Dedifferentiated amniotic fluid mesenchymal stem cell (primary cell): ENCODE measurements around the gene CCDC78.

Experiments used
- DNase-seq: peaks from one replicate; pipeline ENCODE4 v3.0.0-alpha.2; 2016; ENCODE audit errors: extremely low spot score

The CCDC78 gene

DNA sequence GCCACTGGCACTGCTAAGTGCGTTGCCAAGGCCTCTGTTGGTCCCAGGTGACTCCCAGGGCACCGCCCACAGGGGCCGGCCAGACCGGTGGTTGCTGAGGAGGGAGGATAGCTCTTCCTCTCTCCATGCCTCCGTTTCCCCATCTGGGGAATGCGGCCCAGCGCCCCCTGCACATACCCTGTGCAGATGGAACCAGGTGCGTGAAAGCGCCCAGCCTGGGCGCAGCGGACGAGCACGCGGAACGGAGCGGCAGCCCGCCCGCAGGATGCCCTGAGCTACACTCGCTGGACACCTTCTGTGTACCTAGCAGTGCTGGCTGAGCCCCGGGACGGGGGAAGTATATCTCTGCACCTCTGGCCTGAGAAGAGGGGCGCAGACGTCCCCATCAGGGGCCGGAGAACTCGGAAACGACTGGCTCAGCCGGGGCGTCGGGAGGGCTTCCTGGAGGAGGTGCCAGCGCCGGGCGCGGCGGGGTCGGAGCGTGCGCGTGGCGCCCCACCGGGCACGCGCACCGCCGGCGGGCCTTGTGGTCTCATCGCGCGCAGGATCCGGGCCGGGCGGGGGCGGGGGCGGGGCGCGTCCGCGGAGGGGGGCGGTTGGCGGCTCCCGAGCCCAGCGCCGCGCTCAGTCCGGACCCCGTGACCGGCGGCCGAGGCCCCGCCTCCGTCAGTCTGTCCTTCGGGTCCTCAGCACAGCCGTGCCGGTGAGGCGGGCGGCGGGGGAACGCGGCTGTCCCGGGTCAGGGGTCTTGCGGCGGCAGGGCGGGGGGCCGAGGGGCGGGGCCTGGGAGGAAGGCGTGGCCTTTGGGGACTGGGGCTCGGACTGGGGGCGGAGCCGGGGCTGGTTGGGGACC is at the start of gene CCDC78, which contains the start of gene HAGHL:
TSS of gene CCDC78 (minus strand) at position 6 of the 853 bp plus-strand sequence. CDS start 76 bp downstream, outside the sequence.
TSS of gene HAGHL (plus strand) at position 669 of the 853 bp plus-strand sequence. CDS start 404 bp downstream, outside the sequence.
- no peak for DNase-seq

DNA sequence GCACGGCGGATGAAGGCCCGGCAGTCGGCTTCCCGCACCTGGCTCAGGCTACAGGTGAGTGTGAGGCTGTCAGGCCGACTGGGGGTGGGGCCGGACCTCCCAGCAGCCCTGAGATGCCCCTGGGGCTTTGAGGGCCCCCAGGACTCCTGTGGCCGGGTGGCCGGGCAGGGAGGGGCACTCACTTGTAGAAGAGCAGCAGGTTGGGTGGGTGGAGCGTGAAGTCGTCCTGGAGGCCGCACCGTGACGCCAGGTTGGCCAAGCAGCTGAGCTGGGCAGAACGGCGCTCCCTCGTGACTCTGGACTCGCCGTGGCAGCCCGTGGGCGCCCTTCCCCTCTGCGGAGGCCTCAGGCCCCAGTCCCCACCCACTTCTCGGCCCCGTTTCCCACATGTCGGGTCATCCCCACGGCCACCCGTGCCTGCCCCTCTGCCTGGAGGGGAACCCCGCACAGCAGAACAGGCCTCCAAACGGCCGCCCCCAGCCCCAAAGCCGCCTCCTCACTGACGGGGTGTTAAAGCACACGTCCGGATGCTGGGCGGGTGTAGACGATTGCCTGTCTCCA is 49.1 kb upstream of the CCDC78 start:
- DNase-seq, result no peak

DNA sequence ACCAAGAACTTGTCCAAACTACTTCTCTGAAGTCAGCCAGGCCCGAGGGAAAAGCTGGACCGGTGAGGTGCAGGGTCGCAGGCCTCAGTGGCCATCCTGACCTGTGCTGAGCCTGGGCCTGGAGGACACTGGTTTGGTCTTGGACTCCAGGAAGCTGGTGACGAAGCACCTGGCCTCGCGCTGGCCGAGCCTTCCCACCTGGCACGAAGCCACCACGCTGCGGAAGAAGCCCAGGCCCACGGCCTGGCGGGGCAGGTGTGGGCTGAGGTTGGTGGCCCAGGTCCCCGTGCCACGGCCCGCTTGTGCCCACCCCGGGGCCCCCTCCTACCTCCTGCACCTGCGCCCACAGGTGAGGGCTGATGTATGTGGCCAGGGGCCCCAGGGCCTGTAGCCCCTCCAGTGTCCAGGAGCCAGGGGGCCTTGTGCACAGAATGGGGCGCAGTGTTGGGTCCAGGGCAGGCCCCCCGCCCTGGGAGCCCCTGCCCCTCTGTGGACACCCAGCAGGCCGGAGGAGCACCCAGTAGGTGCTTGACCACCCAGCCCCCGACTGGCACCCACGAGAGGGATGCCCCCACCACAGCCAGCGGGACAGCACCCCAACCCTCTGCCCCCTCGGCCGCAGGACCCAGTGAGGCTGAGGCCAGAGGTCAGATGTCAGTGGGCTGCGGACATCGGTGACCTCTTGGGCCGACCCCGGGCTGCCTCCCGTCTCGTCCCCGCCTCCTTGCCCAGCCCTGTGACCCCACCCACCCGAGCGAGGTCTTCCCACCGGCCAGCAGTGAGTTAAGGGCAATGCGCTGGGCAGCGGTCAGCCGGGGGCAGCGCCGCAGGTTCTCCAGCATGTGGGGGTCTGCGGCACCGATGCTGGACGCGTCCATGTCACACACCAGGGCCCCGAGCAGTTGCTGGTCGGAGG is 48.1 kb upstream of the CCDC78 start:
- no peak for DNase-seq

DNA sequence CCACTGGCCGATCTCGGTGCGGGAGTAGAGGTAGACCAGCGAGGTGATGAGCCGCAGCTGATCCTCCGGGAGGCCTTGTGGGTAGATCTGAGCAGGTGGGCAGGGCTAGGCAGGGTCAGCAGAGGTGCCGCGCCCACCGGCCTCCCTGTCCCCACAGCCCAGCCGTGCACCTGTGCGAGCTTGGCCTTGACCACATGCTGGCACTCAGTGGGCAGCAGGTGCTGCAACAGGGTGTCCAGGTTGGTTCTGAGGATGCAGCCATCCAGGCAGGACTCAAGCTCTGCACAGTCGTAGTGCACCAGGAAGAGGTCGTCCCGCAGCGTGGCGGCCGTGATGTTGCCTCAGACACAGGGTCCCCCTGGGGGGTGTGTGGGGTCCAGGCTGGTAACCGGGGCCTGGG is 46.7 kb upstream of the CCDC78 start:
- DNase-seq, result no peak

DNA sequence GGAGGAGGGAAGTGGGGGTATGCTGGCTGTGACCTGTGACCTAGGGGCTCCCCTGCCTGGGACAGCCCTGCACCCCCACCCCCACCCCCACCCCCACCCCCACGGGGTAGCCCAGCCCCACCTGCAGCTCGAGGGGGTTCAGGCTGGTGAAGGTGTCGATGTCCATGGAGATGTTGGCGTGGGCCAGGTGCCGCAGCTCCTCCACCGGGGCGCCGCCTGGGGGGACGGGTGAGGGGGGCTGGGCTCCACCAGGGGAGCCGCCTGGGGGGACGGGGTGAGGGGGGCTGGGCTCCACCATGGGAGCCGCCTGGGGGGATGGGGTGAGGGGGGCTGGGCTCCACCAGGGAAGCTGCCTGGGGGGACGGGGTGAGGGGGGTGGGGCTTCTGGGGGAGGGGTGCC is 44.2 kb upstream of the CCDC78 start:
- DNase-seq, result no peak

DNA sequence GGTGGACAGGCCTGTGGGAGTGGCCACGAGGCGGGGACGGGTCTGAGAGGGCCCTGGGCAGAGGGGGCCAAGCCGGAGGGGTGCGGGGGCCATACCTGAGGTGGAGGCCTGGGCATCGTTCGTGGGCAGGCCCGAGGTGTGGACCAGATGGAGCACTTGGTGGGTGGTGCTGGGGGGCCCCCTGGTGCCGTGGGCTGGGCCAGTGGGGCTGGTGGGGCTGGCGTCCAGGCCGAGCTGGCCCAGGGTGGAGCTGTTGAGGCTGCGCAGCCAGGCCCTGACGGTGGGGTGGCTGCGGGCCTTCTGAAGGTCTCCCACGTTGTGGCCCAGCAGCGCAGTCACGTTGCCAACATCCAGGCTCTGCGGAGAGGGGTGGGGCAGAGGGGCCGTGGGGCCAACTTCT is 43.7 kb upstream of the CCDC78 start:
- DNase-seq, result no peak

DNA sequence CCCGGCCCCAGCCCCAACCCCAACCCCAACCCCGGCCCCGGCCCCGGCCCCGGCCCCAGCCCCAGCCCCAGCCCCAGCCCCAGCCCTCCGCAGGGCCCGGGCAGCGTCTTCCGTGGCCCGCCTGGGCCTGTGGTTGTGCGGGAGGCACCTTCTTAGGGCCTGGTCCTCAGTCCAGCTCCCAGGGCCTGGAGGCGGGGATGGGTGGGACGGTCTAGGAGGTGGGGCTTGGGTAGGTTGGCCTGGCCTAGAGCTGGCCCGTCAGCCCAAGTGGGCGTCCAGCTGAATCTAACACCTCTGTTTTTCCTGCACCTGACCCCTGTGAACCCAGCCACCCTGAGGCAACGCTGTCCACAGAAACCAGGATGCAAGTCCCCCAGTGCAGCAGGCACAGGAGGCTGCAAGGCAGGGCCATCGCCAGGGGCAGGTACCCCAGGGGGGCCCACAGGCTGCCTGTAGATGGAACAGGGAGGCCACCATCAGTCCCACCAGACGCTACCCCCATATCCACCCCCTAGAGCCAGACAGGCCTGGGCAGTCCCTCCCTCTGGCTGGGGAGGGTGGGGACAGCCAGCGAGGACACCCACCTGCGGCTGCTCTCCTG is 43.0 kb upstream of the CCDC78 start:
- no peak for DNase-seq

DNA sequence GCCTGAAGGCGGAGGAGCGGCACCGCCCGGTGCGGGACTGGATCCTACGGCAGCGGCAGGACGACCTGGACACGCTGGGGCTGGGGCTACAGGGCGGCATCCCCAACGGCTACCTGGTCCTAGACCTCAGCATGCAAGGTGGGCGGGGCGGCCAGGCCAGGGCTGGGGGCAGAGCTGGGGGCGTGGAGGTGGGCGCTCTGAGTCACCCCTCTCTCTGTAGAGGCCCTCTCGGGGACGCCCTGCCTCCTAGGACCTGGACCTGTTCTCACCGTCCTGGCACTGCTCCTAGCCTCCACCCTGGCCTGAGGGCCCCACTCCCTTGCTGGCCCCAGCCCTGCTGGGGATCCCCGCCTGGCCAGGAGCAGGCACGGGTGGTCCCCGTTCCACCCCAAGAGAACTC is 42.2 kb upstream of the CCDC78 start:
- DNase-seq, result no peak

DNA sequence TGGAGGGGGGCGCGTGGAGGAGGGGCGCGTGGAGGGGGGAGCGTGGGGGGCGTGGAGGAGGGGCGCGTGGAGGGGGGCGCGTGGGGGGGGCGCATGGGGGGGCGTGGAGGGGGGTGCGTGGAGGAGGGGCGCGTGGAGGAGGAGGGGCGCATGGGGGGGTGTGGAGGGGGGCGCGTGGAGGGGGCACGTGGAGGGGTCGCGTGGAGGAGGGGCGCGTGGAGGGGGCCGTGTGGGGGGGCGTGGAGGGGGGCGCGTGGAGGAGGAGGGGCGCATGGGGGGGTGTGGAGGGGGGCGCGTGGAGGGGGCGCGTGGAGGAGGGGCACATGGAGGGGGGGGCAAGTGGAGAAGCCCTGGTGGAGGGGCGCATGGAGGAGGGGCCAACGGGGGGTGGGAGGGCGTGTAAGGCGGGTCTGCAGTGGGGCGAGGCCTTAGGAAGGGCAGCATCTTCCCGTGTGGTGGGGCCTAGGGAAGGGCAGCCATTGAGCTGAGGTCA is 41.5 kb upstream of the CCDC78 start:
- DNase-seq, result no peak

DNA sequence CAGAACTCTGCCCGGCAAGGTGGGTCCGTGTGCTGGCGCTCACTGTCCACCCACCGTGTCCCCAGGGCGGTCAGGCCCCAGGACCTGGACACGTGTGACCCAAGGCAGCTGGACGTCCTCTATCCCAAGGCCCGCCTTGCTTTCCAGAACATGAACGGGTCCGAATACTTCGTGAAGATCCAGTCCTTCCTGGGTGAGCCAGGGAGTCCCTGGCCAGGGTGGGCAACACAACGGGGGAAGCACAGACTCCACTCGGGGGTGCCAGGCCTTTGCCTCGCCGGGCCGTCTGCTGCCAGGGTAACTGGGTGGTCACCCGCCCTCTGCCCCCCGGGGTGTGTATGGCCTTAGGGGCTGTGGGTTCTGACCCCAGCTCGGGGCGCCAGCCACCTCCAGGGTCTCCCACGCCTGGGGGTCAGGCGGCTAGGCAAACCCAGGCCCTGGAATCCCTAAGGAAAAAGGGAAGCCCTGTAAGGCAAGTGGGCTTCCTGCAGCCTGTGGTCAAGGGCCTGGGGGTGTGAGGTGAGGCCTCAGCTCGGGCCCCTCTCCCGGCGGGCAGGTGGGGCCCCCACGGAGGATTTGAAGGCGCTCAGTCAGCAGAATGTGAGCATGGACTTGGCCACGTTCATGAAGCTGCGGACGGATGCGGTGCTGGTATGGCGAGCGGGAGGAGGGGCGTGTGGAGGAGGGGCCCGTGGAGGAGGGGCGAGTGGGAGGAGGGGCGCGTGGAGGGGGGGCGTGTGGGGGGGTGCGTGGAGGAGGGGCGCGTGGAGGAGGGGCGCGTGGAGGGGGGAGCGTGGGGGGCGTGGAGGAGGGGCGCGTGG is 40.8 kb upstream of the CCDC78 start:
- DNase-seq, result no peak

DNA sequence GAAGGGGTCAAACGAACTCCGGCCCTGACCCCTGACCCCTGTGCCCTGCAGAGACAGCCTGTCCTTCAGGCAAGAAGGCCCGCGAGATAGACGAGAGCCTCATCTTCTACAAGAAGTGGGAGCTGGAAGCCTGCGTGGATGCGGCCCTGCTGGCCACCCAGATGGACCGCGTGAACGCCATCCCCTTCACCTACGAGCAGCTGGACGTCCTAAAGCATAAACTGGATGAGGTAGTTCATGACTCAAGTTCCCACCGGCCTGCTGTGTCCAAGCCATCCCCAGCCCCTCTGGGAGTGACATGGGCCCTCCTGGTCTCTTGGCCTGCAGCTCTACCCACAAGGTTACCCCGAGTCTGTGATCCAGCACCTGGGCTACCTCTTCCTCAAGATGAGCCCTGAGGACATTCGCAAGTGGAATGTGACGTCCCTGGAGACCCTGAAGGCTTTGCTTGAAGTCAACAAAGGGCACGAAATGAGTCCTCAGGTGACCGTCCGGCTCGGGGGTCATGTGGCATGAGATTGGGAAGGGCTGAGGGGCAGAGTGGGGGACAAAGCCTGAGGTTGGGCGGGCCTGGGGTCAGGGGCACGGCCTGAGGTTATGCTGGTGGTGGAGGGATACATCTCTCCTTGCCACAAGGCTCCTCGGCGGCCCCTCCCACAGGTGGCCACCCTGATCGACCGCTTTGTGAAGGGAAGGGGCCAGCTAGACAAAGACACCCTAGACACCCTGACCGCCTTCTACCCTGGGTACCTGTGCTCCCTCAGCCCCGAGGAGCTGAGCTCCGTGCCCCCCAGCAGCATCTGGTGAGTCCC is 40.0 kb upstream of the CCDC78 start:
- DNase-seq, result no peak

DNA sequence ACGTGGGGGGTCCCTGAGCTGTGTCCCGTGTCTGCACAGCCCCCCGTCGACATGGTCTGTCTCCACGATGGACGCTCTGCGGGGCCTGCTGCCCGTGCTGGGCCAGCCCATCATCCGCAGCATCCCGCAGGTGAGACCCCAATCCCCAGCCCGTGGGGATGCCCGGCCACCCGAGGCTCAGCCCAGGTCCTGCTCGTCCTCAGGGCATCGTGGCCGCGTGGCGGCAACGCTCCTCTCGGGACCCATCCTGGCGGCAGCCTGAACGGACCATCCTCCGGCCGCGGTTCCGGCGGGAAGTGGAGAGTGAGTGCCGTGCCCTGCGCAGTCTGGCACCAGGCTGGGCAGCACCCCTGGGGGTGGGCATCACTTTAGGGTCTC is 39.2 kb upstream of the CCDC78 start:
- DNase-seq, result no peak

DNA sequence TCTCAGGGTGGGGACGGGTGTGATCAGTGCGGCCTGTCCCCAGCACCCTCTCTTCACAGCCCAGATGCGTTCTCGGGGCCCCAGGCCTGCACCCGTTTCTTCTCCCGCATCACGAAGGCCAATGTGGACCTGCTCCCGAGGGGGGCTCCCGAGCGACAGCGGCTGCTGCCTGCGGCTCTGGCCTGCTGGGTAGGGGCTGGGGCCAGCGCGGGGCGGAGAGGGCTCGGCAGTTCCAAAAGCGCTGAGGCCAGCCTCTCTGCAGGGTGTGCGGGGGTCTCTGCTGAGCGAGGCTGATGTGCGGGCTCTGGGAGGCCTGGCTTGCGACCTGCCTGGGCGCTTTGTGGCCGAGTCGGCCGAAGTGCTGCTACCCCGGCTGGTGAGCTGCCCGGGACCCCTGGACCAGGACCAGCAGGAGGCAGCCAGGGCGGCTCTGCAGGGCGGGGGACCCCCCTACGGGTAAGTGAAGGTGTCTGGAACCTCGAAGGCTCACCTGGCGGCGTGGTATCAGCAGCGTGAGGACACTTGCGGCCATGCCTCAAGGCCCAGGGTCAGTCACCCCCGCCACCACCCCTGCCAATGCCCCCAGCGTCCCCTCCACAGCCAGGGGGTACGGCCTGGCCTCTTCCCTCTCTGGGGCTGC is 38.7 kb upstream of the CCDC78 start:
- no peak for DNase-seq

DNA sequence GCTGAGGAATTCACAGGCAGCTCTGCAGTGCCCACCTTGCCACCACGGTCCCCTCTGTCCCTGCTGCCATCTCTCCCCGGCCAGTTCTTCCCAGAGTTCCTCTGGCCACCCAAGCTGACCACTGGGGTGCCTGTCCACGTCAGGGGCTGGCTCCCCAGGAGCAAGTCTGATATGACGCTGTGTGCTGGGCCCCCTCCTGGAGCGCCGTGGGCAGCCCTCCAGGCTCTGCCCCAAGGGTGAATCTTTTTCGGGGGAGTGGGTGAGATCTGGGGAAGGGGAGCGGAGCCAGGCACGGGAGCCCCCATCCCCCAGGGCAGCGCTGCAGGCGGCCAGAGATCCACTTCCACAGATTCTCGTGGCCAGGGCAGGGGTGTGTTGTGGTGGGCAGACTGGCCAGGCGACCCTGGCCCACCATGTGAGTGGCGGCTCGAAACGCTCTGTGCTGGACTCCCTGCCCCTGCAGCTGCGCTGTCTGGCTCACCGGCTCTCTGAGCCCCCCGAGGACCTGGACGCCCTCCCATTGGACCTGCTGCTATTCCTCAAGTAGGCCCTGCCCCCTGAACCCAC is 38.0 kb upstream of the CCDC78 start:
- DNase-seq, result no peak

DNA sequence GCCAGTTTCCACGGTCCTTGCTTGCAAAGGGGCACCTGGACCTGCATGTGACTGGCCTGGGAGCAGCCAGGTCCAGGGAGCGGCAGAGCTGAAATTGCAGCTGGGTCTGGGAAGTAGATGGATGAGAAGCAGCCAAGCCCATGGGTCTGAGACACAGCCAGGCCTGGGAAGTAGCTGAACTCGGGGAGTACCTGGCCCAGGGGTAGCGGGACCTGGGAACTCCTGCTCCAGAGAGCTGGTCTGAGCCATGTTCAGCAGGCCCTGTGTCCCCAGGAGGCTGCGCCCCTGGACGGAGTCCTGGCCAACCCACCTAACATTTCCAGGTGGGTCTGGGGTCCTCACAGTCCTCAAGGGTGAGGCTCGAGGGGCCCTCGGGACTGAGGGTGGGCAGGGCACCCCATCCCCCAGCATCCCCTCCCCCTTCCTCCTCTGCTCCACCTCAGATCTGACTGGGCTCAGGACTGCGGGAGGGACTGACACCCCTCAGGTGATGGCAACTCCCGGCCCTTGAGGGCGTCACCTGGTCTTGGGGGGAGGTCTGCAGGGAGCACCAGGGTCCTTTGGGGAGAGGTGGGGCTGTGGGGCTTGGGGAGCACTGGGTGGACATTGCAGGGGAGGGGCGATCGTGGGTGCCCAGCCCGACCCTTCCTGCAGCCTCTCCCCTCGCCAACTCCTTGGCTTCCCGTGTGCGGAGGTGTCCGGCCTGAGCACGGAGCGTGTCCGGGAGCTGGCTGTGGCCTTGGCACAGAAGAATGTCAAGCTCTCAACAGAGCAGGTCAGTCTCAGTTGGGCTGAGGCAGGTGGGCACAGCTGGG is 37.3 kb upstream of the CCDC78 start:
- DNase-seq, result no peak

DNA sequence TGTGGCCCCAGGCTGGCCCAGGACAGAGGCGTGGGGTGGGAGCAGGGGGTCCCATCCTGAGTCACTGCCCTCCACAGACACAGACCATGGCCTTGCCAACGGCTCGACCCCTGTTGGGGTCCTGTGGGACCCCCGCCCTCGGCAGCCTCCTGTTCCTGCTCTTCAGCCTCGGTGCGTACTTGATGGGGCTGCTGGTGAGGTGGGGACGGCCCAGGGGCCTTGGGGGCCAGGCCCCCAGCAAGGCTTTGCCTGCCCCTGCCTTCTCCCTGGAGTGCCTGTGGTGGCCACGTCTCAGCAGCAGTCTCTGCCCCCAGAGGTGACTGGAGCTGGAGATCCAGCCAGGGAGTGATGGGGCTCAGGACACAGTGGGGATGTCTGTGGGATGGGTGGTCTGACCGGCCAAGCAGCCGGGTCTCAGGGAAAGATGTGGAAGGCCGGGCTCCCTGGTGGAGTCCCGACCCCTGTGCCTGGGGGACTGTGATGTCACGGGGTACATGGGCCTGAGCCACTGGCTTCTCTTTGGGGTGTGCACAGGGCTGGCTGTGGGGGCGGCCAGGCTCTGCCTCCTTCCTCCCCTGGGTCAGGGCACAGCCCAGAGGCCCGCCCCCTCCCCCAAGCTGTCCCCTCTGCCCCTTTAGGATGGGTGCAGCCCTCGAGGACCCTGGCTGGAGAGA is 36.5 kb upstream of the CCDC78 start:
- DNase-seq, result no peak

DNA sequence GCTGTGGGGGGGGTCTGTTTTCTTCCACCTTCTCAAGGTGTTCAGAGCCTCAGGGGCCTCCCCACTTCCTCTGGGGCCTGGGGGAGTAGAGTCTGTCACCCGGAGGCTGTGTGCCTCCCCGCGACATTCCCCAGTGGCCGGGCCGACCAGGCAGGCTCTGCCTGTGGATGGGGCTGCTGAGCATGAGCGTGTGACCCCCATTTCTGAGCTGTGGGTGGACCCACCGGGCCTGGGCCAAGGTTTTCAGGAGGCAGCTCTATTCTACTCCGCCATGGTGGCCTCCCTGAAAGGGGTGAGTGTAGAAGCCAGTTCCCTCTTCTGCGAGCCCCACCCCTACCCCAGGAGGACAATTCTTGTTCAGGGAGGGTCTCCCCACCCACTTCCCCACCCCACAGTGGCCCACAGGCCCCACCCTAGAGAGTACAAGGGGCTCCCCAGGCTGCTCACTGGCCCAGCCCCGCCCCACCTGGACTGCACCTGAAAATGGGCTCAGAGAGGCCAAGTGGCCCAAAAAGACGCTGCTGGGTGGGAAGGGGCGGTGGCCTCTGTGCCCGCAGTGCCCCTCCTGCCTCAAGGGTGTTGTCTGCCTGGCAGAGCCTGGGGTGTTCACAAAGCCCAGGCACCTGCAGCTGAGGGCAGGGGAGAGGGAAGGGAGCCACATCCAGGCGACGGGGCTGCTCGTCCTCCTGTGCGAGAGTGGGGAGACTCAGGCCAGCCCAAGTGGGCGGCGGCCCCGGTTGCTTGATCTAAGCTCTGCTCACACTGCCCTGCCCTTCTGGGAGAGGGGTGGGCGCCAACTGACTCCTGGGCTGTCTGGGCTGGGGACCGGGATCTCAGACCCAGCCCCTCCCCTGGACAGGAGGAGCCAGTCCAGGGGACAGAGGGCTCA is 35.6 kb upstream of the CCDC78 start:
- no peak for DNase-seq
